Heart right ventricle (tissue), 16 donors: ENCODE data around the gene NPTX1. TPM values are rescaled to one million over a fixed set of nuclear protein-coding genes. Genes with fewer than 3 reads are reported as not detected.

Experiments used
- ATAC-seq, 8 donors: fragments of 200-7000 bp; cut with Tn5 transposase; one replicate each; pipeline ENCODE4 v1.9.1; 2020; ENCODE audit warnings: mild to moderate bottlenecking in 8 of 8, moderate library complexity in 8 of 8, moderate number of reproducible peaks in 1 of 8
- DNase-seq, 2 donors: peaks; one replicate each; pipeline ENCODE4 v3.0.0-alpha.2; 2020
- H3K27ac ChIP-seq, 10 donors: fragments of 200-600 bp; sonication (generic) in 2 of 10; one replicate each; pipeline versions ENCODE4 v1.5.0 to v1.8.0; 2020 to 2022; ENCODE audit warnings: mild to moderate bottlenecking in 3 of 10
- H3K27me3 ChIP-seq, 7 donors: fragments of 200-600 bp; one replicate each; pipeline ENCODE4 v1.8.0; 2021 to 2022; ENCODE audit warnings: mild to moderate bottlenecking in 2 of 7
- H3K36me3 ChIP-seq, 9 donors: fragments of 200-600 bp; sonication (generic) in 1 of 9; one replicate each; pipeline versions ENCODE4 v1.5.0 to v1.8.0; 2020 to 2022; ENCODE audit warnings: mild to moderate bottlenecking in 2 of 9
- H3K4me1 ChIP-seq, 9 donors: fragments of 200-600 bp; sonication (generic) in 1 of 9; one replicate each; pipeline versions ENCODE4 v1.5.0 to v1.8.0; 2020 to 2022; ENCODE audit warnings: mild to moderate bottlenecking in 4 of 9
- H3K4me3 ChIP-seq, 10 donors: fragments of 200-600 bp; sonication (generic) in 2 of 10; one replicate each; pipeline versions ENCODE4 v1.5.0 to v1.8.0; 2020 to 2022; ENCODE audit warnings: mild to moderate bottlenecking in 7 of 10, moderate library complexity in 2 of 10
- H3K9me3 ChIP-seq, 11 donors: fragments of 200-600 bp in 10 of 11; sonication (generic) in 2 of 11; one replicate each; pipeline versions ENCODE4 v1.5.0 to v1.8.0; 2013 to 2022; ENCODE audit warnings: mild to moderate bottlenecking in 2 of 11, control low read depth in 1 of 11, moderate library complexity in 1 of 11
- CTCF ChIP-seq, 9 donors: fragments of 200-600 bp; sonication (generic) in 2 of 9; IDR thresholded peaks; one replicate each; pipeline versions ENCODE4 v1.5.0 to v1.8.0; 2021 to 2022; ENCODE audit warnings: antibody characterized with exemption in 9 of 9, mild to moderate bottlenecking in 5 of 9, moderate library complexity in 1 of 9
- WGBS, 2 donors: extraction: QIAGEN DNeasy Blood & Tissue Kit; methylation state at CpG; one replicate each; pipeline ENCODE4 v1.1.7; 2013; ENCODE audit warnings: inconsistent platforms in 1 of 2; 5-methylcytosine and 5-hydroxymethylcytosine counted together
- intact Hi-C, 10 donors: fragments of 100-400 bp; cut with DNase I; formaldehyde crosslinking; loops; one replicate each; pipeline versions ENCODE4 v1.11.1 to v1.14.2; 2022
- polyA plus RNA-seq, 2 donors: library from polyadenylated mRNA; stranded (reverse); fragments of 200-250 nt; gene quantifications; one replicate each; pipeline ENCODE4 v1.2.3, GENCODE V29; 2013
- total RNA-seq, 10 donors: library from RNA; stranded (reverse); fragmentation: NEBNext Ultra II Directional in 3 of 10; extraction: Animal tissue kit (Norgen Biotek cat#: 25700) in 3 of 10; gene quantifications; one replicate each; pipeline versions ENCODE4 v1.2.1 to v1.2.4, GENCODE V29; 2021 to 2023
- donor health status: Arrhythmogenic right ventricular cardiomyopathy.
- donor health status: ischemic (EF 13 %, LVEDD 7.1; RV severe dilation, severe dysfunction).
- donor health status: healthy with polysubstance abuse.
- donor health status: DM: no; HTN: yes; CAD: no.
- donor health status: DM: no; HTN: no; CAD: no.
- donor health status: ischemic (EF 25% LVEDD 6.9; RV normal size, moderate dysfunction).
- donor health status: ischemic (EF 25% LVEDD 5.7; RV mildly dilated, moderate dysfunction).
- donor health status: healthy.
- donor health status: DM: yes; HTN: yes; CAD: no.
- donor health status: Ischemic cardiomyopathy.
- donor health status: ischemic (EF 35%, LVEDD 5.7; RV mildly dilated, moderate dysfunction).
- donor health status: nonischemic (EF 11% LVEDD 7.7; RV severe dilation, severe dysfunction).
- donor health status: DM: yes; HTN: yes; CAD: no.
- donor health status: PGD.
- donor health status: ischemic (EF 29% LVEDD 5.4; RV normal size, mild dysfunction).
- donor health status: nonischemic (EF 23%, LVEDD 6.1; RV moderate dilation, normal function).

Gene NPTX1
- total and polyA plus RNA-seq, 12 donors, result 0.03 TPM; not detected in 11

GRCh38 chr17:80464486-80464885 lies 11.9 kb downstream of the NPTX1 start:
- intact Hi-C loops, result no loop called here
- TF ChIP-seq CTCF (IDR thresholded peaks at IDR 0.05), result no peak
- Histone ChIP-seq H3K27ac (no peak overlapping the region), H3K36me3 (no peaks in the 10 kb centered on the region), H3K27me3 (peaks cover 0 to 57% (median 47%) of the 10 kb centered on the region in 7 donors), H3K4me1 (peaks cover 0 to 11% (median 0%) of the 10 kb centered on the region in 9 donors), H3K4me3 (no peak overlapping the region), H3K9me3 (no peaks in the 10 kb centered on the region)
- WGBS, 2 donors, result 70 to 82% methylated on average over 8 of the region's 8 CpGs
- no peak for DNase-seq
- no peak for ATAC-seq

- DNase-seq (no peak), ATAC-seq (no peak)
- Histone ChIP-seq H3K4me3 (no peak overlapping the region), H3K4me1 (peaks cover 0 to 11% (median 0%) of the 10 kb centered on the region in 9 donors), H3K27me3 (peaks cover 0 to 51% (median 41%) of the 10 kb centered on the region in 7 donors), H3K36me3 (no peaks in the 10 kb centered on the region), H3K9me3 (no peaks in the 10 kb centered on the region), H3K27ac (no peak overlapping the region)
- no peak for TF ChIP-seq CTCF (IDR thresholded peaks at IDR 0.05)
- intact Hi-C loops, result no loop called here
- WGBS, 2 donors, result 68 to 70% methylated on average over 13 of the region's 13 CpGs
Observed at GRCh38 chr17:80463784-80464400, 12.5 kb downstream of the NPTX1 start.

GRCh38 chr17:80461528-80462160 lies 14.8 kb downstream of the NPTX1 start:
- no peak for TF ChIP-seq CTCF (IDR thresholded peaks at IDR 0.05)
- Histone ChIP-seq H3K27ac (no peak overlapping the region), H3K4me1 (peaks cover 1 to 20% (median 9%) of the 10 kb centered on the region in 9 donors), H3K36me3 (no peaks in the 10 kb centered on the region), H3K9me3 (no peaks in the 10 kb centered on the region), H3K27me3 (peaks cover 0 to 31% (median 21%) of the 10 kb centered on the region in 7 donors), H3K4me3 (no peak overlapping the region)
- intact Hi-C loops, result no loop called here
- 57 to 64% methylated on average over 20 of the region's 20 CpGs for WGBS, 2 donors
- DNase-seq (no peak), ATAC-seq (no peak)

- DNase-seq (peak in 1 of 2 donors; percentile 29), ATAC-seq (peak; percentile 31 to 77 (median 59))
- Histone ChIP-seq H3K9me3 (no peaks in the 10 kb centered on the region), H3K4me3 (no peak overlapping the region), H3K4me1 (peaks cover 9 to 32% (median 20%) of the 10 kb centered on the region in 9 donors), H3K36me3 (no peaks in the 10 kb centered on the region), H3K27me3 (peaks cover 0 to 19% (median 13%) of the 10 kb centered on the region in 7 donors), H3K27ac (peak overlapping the region in 6 of 10 donors; percentile 21 to 65 (median 52))
- 20 to 40% methylated on average over 8 of the region's 8 CpGs for WGBS, 2 donors
- TF ChIP-seq CTCF (IDR thresholded peaks at IDR 0.05), result no peak
- intact Hi-C loops, result no loop called here
Observed at GRCh38 chr17:80460429-80460834, 16.0 kb downstream of the NPTX1 start.
